ENCODE measurements around the gene FUCA2.

DNA sequence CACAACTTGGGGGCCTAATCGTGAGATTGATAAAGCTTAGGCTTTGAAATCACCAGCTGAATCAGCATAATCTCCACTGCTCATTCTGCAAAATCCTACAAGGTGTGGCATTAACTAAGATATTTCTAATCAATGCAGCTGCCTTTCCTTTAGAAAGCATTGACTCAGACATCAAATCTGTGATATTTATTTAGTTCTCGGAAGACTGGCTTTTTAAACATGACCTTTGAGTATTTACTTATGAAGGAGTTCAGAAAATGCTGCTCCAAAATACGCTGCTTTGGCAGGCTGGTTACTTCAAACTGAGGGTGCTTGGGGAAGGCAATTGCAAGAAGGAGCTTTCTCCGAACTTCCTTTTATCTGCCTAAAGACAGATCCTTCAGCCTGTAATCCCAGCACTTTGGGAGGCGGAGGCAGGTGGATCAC is 23.7 kb upstream of the FUCA2 start:
- TF ChIP-seq CTCF (conservative IDR thresholded peaks at IDR 0.05; ENCODE audit: low read length) (no peak), EZH2phosphoT487 (IDR thresholded peaks at IDR 0.05; ENCODE audit: borderline replicate concordance) (no peak)
